Nephron (organoid): ENCODE results near the gene PIGL.
A peak's percentile ranks its signal among the peaks of the same experiment; 100 is the strongest.
"Not testable (repeated sequence)": the region's sequence is repeated elsewhere in the genome, so short reads cannot be mapped to it uniquely, and the experiment has no call there.

Experiments
- H3K27ac Mint-ChIP-seq, 3 experiments: 2 replicates each; pipeline ENCODE4 v1.8.0; 2020; ENCODE audit warnings: mixed read lengths in 3 of 3, mild to moderate bottlenecking in 2 of 3, moderate library complexity in 1 of 3
- H3K27me3 Mint-ChIP-seq: 2 replicates; pipeline ENCODE4 v1.8.0; 2021; ENCODE audit warnings: low read depth, mild to moderate bottlenecking, moderate library complexity, mixed read lengths
- H3K36me3 Mint-ChIP-seq: 2 replicates; pipeline ENCODE4 v1.8.0; 2020; ENCODE audit warnings: low read depth, mixed read lengths
- H3K4me1 Mint-ChIP-seq: 2 replicates; pipeline ENCODE4 v1.8.0; 2020; ENCODE audit warnings: mixed read lengths
- H3K4me3 Mint-ChIP-seq, 3 experiments: 2 replicates each; pipeline ENCODE4 v1.8.0; 2020; ENCODE audit warnings: mild to moderate bottlenecking in 3 of 3, mixed read lengths in 3 of 3, moderate library complexity in 2 of 3
- H3K9me3 Mint-ChIP-seq: 2 replicates; pipeline ENCODE4 v1.8.0; 2020; ENCODE audit warnings: mixed read lengths
- CTCF ChIP-seq, 3 experiments: fragments of 200-600 bp; sonication (generic); IDR thresholded peaks; one replicate each; pipeline ENCODE4 v1.5.0; 2021; ENCODE audit warnings: antibody characterized with exemption in 3 of 3; ENCODE audit not compliant: unreplicated experiment in 3 of 3

The PIGL gene

GRCh38 chr17:16190703-16191360, 26.2 kb upstream of the PIGL start:
- Mint-ChIP-seq H3K9me3 (no peaks in the 10 kb centered on the region), H3K36me3 (peaks cover 50% of the 10 kb centered on the region), H3K4me3 (no peak overlapping the region), H3K27ac (peak overlapping the region in 1 of 3 experiments; percentile 44), H3K27me3 (no peaks in the 10 kb centered on the region), H3K4me1 (no peaks in the 10 kb centered on the region)
- TF ChIP-seq CTCF (IDR thresholded peaks at IDR 0.05; ENCODE audit: unreplicated experiment in 3 of 3) = no peak

DNA sequence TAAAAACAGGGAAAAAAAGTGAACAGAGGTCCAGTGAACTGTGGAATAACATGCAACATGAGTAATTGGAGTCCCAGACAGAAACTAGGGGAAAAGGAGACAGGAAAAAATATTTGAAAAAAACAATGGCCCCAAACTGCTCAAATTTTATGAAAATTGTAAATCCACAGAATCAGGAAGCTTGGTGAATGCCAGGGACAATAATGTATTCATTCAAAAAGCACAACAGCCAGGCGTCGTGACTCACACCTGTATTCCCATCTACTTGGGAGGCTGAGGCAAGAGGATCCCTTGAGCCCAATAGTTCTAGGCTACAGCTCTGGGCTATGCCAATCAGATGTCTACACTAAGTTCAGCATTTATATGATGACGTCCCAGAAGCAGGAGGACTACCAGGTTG, 25.4 kb upstream of the PIGL start:
- H3K9me3 Mint-ChIP-seq = no peaks in the 10 kb centered on the region
- no peaks in the 10 kb centered on the region for H3K27me3 Mint-ChIP-seq
- TF ChIP-seq CTCF (IDR thresholded peaks at IDR 0.05; ENCODE audit: unreplicated experiment in 3 of 3) = no peak
- no peak overlapping the region for H3K4me3 Mint-ChIP-seq
- peaks cover 43% of the 10 kb centered on the region for H3K36me3 Mint-ChIP-seq
- peak overlapping the region in 1 of 3 experiments; percentile 16 for H3K27ac Mint-ChIP-seq
- no peaks in the 10 kb centered on the region for H3K4me1 Mint-ChIP-seq

DNA sequence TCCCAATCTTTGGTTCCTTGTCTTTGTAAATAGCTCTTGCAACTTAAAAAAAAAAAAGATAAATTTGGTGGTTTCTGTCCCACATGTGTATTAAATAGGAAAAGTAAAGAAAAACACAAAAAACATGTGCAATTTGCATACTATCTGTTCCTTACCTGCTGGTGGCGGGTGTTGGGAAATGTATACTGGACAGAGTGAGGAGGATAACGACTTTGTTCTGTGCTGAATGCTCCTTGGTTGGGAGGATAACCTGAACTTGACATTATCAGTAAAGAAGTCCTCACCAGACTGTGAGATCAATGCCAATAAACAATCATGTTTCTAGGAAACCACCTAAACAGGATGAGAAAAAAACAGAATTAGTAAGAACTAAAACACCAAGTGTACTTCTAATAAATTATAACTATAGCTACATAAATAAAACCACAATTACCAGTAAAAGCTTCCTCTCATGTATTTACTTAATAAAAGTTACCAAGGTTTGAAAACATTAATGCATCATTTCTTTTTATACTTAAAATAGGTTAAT, 22.6 kb upstream of the PIGL start:
- H3K27me3 Mint-ChIP-seq, H3K9me3 Mint-ChIP-seq, H3K4me3 Mint-ChIP-seq, H3K4me1 Mint-ChIP-seq, H3K27ac Mint-ChIP-seq: not testable (repeated sequence)
- H3K36me3 Mint-ChIP-seq = peaks cover 55% of the 10 kb centered on the region

- H3K27me3 Mint-ChIP-seq = no peaks in the 10 kb centered on the region
- peaks cover 42% of the 10 kb centered on the region for H3K36me3 Mint-ChIP-seq
- no peak for TF ChIP-seq CTCF (IDR thresholded peaks at IDR 0.05; ENCODE audit: unreplicated experiment in 3 of 3)
- no peak overlapping the region for H3K4me3 Mint-ChIP-seq
- H3K9me3 Mint-ChIP-seq = no peaks in the 10 kb centered on the region
- H3K4me1 Mint-ChIP-seq = peaks cover 20% of the 10 kb centered on the region
- H3K27ac Mint-ChIP-seq = peak overlapping the region in 1 of 3 experiments; percentile 41
Measured at GRCh38 chr17:16197276-16197675, 19.7 kb upstream of the PIGL start.

GRCh38 chr17:16199093-16199492, 17.9 kb upstream of the PIGL start:
- Mint-ChIP-seq H3K27ac (peak overlapping the region in 1 of 3 experiments; percentile 65), H3K4me1 (peaks cover 35% of the 10 kb centered on the region), H3K9me3 (no peaks in the 10 kb centered on the region), H3K27me3 (no peaks in the 10 kb centered on the region), H3K4me3 (no peak overlapping the region), H3K36me3 (peaks cover 28% of the 10 kb centered on the region)
- no peak for TF ChIP-seq CTCF (IDR thresholded peaks at IDR 0.05; ENCODE audit: unreplicated experiment in 3 of 3)

DNA sequence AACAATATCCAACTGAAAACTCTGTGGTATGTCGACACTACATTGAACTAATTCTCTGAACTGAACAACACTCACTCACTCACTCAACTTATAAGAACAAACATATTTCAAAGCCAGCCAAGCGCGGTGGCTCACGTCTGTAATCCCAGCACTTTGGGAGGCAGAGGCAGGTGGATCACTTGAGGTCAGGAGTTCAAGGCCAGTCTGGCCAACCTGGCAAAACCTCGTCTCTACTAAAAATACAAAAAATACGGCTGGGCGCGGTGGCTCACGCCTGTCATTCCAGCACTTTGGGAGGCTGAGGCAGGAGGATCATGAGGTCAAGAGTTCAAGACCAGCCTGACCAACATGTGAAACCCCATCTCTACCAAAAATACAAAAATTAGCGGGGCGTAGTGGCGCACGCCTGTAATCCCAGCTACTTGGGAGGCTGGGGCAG, 15.3 kb upstream of the PIGL start:
- not testable (repeated sequence) for H3K27me3 Mint-ChIP-seq, H3K4me3 Mint-ChIP-seq, H3K9me3 Mint-ChIP-seq
- H3K27ac Mint-ChIP-seq = peak overlapping the region; percentile 50 to 74 (median 73)
- H3K4me1 Mint-ChIP-seq = peaks cover 45% of the 10 kb centered on the region
- peaks cover 17% of the 10 kb centered on the region for H3K36me3 Mint-ChIP-seq

DNA sequence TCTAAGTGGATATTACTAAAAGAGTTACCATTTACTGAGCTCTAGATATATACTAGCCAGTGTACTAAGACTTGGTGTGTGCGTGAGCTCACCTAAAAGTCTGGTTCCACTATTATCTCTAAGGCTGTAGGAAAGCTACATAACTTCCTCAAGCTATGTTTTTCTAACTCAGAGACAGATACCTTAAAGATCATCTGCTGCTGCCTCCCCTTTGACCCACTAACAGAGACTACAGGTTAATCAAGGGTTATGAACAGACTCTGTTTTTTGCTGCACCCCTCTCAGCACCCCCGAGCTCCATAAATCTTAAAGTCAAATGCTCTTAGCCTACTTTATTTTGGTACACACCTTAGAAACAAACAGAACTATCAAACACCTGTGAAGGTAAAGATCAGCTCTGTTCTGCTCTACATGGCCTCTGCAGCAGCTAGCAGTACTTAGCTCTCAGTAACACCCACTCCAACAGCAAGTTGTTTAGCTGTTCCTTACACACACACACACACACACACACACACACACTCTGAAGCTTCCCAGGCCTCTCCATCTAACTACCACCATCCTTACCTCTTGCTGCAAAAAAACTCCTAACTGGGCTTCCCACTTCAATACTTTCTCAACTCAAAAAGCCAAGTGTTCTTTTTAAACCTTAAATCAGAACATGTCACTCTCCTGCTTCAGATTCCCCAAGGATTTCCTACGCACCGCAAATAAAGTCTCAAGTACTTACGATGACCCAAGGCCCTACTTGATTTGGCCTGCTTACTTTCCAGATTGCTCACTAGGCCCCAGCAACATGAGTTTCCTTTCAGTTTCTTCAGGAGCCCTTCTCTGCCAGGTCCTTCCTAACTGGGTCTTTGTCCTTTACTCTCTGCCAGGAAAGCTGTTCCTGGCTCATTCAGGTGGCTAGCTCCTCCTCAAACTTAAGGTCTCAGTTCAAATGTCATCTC, 14.2 kb upstream of the PIGL start:
- not testable (repeated sequence) for H3K9me3 Mint-ChIP-seq, H3K4me3 Mint-ChIP-seq, H3K27me3 Mint-ChIP-seq
- peaks cover 10% of the 10 kb centered on the region for H3K36me3 Mint-ChIP-seq
- peaks cover 45% of the 10 kb centered on the region for H3K4me1 Mint-ChIP-seq
- peak overlapping the region; percentile 37 to 89 (median 54) for H3K27ac Mint-ChIP-seq

GRCh38 chr17:16204763-16205162, 12.2 kb upstream of the PIGL start:
- H3K36me3 Mint-ChIP-seq, H3K4me3 Mint-ChIP-seq, H3K9me3 Mint-ChIP-seq, H3K27me3 Mint-ChIP-seq: not testable (repeated sequence)
- Mint-ChIP-seq H3K27ac (peak overlapping the region in 2 of 3 experiments; percentile 36 to 46), H3K4me1 (peaks cover 36% of the 10 kb centered on the region)
